Measurements from ENCODE around the gene HDDC2. TPM values are rescaled to one million over a fixed set of nuclear protein-coding genes. Genes with fewer than 3 reads are reported as not detected.

HDDC2 gene
- total RNA-seq, 4 donors from 2014 or later = 42.6 to 76.6 (median 62.3) TPM

DNA sequence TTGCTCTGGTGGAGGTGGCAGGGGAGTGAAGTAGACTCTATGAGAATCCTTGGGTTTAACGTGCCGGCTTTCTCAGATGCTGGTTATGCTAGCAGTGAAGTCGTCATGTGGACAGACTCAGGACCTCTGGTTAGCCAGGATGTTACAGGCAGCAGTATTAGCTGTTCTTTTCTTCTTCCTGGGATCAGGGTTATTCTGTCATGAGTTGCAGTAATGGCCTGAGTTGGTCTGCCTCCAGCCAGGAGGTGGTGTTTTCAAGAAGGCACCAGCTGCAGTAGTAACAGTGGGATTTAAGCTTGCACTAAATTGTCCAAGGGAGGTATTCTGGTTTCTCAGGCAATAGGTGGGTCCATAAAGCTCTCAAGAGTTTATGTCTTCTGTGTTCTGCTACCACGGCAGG, 56.7 kb downstream of the HDDC2 start:
- TF ChIP-seq EP300 (IDR thresholded peaks at IDR 0.05) = no peak
- TF ChIP-seq, protein P1, sequence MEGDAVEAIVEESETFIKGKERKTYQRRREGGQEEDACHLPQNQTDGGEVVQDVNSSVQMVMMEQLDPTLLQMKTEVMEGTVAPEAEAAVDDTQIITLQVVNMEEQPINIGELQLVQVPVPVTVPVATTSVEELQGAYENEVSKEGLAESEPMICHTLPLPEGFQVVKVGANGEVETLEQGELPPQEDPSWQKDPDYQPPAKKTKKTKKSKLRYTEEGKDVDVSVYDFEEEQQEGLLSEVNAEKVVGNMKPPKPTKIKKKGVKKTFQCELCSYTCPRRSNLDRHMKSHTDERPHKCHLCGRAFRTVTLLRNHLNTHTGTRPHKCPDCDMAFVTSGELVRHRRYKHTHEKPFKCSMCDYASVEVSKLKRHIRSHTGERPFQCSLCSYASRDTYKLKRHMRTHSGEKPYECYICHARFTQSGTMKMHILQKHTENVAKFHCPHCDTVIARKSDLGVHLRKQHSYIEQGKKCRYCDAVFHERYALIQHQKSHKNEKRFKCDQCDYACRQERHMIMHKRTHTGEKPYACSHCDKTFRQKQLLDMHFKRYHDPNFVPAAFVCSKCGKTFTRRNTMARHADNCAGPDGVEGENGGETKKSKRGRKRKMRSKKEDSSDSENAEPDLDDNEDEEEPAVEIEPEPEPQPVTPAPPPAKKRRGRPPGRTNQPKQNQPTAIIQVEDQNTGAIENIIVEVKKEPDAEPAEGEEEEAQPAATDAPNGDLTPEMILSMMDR (IDR thresholded peaks at IDR 0.05) = no peak
- no peak for TF ChIP-seq POLR2A (IDR thresholded peaks at IDR 0.05)
- Histone ChIP-seq H3K4me1 (peaks cover 0 to 11% (median 0%) of the 10 kb centered on the region in 4 donors), H3K27ac (no peak overlapping the region), H3K27me3 (no peaks in the 10 kb centered on the region), H3K9me3 (peaks cover 0 to 28% (median 3%) of the 10 kb centered on the region in 4 donors), H3K36me3 (no peaks in the 10 kb centered on the region), H3K4me3 (no peak overlapping the region)
- WGBS, 2 donors = 84 to 85% methylated on average over 4 of the region's 4 CpGs
- DNase-seq (ENCODE audit: low spot score in 2 of 2) = no peak

DNA sequence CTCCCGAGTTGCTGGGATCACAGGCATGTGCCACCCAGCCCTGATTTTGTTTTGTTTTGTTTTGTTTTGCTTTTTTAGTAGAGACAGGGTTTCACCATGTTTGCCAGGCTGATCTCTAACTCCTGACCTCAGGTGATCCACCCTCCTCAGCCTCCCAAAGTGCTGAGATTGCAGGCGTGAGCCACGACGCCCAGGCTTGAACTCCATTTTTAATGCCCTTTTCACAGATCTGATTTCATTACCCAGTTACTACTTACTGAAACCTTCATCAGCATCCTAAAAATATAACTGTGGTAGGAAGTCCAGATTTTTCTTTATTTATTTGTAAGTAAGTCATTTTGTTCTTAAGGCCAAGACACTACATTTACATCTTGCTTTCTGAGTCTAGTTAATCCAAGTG, 64.0 kb downstream of the HDDC2 start:
- peaks cover 0 to 24% (median under 1%) of the 10 kb centered on the region in 4 donors for H3K9me3 ChIP-seq
- peaks cover 0 to 4% (median 0%) of the 10 kb centered on the region in 4 donors for H3K4me1 ChIP-seq
- TF ChIP-seq POLR2A (IDR thresholded peaks at IDR 0.05) (no peak), EP300 (IDR thresholded peaks at IDR 0.05) (no peak)
- TF ChIP-seq, protein P1 (IDR thresholded peaks at IDR 0.05) = no peak
- H3K4me3 ChIP-seq = no peak overlapping the region
- H3K36me3 ChIP-seq = no peaks in the 10 kb centered on the region
- DNase-seq (ENCODE audit: low spot score in 2 of 2) = no peak
- no peak overlapping the region for H3K27ac ChIP-seq
- whole genome bisulfite sequencing, 2 donors = 82 to 90% methylated on average over 4 of the region's 4 CpGs
- H3K27me3 ChIP-seq = no peaks in the 10 kb centered on the region

DNA sequence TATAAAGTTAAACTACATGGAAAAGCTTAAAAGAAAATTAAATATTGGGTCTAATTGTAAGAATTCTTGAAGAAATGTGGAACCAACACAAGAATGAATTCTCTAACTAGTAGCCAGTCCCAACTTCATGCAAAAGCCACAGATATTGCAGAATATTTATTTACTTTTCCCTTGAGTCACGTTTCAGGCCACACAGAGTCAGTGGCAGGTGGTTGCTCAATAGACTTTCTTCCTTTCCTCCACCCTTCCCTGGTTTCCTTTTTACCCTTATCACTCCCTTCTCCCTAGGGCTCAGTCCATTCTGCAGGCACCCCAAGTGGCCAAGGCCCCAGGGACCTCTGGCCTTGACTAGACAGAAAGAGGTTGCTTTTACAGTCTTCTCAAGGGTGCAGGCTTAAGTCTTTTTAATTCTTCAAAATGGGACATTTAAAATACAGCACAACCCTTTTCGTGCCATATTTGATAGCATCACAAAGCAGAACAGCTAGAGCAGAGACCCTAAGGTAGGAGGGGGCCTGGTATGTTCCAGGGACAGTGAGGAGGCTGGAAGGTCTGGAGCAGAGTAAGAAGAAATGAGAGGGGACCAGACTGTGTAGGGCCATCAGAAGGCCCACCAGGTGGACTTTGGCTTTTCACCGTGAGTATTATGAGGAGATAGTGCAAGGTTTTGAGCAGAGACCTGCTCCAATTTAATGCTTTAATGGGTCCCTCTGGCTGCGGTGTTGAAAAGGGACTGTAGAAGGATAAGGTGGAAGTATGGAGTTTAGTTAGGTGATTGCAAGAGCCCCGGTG, 65.0 kb downstream of the HDDC2 start:
- Histone ChIP-seq H3K4me1 (peaks cover 0 to 6% (median 0%) of the 10 kb centered on the region in 4 donors), H3K27me3 (no peaks in the 10 kb centered on the region), H3K27ac (no peak overlapping the region), H3K36me3 (no peaks in the 10 kb centered on the region), H3K9me3 (peaks cover 0 to 17% (median 0%) of the 10 kb centered on the region in 4 donors), H3K4me3 (no peak overlapping the region)
- TF ChIP-seq, protein P1 (IDR thresholded peaks at IDR 0.05) = no peak
- TF ChIP-seq POLR2A (IDR thresholded peaks at IDR 0.05) (no peak), EP300 (IDR thresholded peaks at IDR 0.05) (no peak)
- WGBS, 2 donors = 87 to 90% methylated on average over 5 of the region's 5 CpGs
- no peak for DNase-seq (ENCODE audit: low spot score in 2 of 2)

DNA sequence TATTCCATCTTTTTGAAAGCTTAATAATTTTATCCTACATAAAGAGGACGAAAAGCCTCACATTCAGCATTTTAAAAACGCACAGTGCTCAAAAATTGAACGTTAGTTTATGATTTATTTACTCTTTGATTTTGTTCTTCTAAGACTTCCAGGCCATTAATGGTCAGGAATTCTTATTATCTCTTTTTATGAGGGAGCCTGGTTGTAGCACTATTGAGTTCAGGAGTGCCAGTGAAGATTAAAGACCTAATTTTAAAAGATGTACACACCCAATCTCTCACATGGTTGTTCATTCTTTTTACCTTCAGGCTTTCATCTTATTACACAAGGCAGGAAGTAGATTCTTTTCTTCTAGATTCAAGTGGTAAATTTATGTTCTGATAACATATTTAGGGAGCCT, 68.6 kb downstream of the HDDC2 start:
- H3K4me1 ChIP-seq = peaks cover 0 to 11% (median 0%) of the 10 kb centered on the region in 4 donors
- no peak overlapping the region for H3K4me3 ChIP-seq
- 32 to 37% methylated on average over 3 of the region's 3 CpGs for WGBS, 2 donors
- H3K27ac ChIP-seq = no peak overlapping the region
- TF ChIP-seq, protein P1 (IDR thresholded peaks at IDR 0.05) = no peak
- no peak for TF ChIP-seq POLR2A (IDR thresholded peaks at IDR 0.05)
- TF ChIP-seq EP300 (IDR thresholded peaks at IDR 0.05) = no peak
- no peaks in the 10 kb centered on the region for H3K27me3 ChIP-seq
- no peak for DNase-seq (ENCODE audit: low spot score in 2 of 2)
- no peaks in the 10 kb centered on the region for H3K9me3 ChIP-seq
- H3K36me3 ChIP-seq = no peaks in the 10 kb centered on the region

- Histone ChIP-seq H3K4me3 (no peak overlapping the region), H3K36me3 (no peaks in the 10 kb centered on the region), H3K9me3 (no peaks in the 10 kb centered on the region), H3K27ac (no peak overlapping the region), H3K27me3 (no peaks in the 10 kb centered on the region), H3K4me1 (peaks cover 0 to 11% (median 0%) of the 10 kb centered on the region in 4 donors)
- TF ChIP-seq POLR2A (IDR thresholded peaks at IDR 0.05) = no peak
- TF ChIP-seq, protein P1 (IDR thresholded peaks at IDR 0.05) = no peak
- TF ChIP-seq EP300 (IDR thresholded peaks at IDR 0.05) = no peak
- WGBS, 2 donors = 42 to 58% methylated on average over 1 of the region's 1 CpG
- DNase-seq (ENCODE audit: low spot score in 2 of 2) = no peak
Observed at GRCh38 chr6:125232466-125232865, 69.3 kb downstream of the HDDC2 start.
